ENCODE data around the gene TTLL1. TPM values are rescaled to one million over a fixed set of nuclear protein-coding genes. Genes with fewer than 3 reads are reported as not detected.
A peak's percentile ranks its signal among the peaks of the same experiment; 100 is the strongest.

Gene TTLL1
- total RNA-seq, 4 donors from 2014 or later, result 1.7 to 5.0 (median 3.5) TPM

DNA sequence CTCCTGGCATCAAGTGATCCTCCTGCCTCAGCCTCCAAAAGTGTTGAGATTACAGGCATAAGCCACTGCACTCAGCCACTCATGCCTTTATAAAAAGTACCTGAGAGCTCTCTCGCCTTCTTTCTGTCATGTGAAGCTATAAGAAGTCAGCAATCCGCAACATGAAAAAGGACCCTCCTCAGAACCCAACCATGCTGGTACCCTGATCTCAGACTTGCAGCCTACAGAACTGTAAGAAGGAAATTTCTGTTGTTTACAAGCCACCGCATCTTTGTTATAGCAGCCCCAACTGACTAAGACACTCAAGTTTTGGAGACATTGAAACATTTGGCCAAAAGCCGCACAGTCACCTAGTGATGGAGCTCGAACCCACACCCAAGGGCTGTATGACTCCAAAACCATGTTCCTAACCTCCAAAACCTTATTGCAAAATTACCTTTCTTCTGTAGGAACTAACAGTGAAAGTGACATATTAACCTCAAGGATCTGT is 83.1 kb downstream of the TTLL1 start:
- Histone ChIP-seq H3K9me3 (no peaks in the 10 kb centered on the region), H3K4me1 (peaks cover 5 to 85% (median 14%) of the 10 kb centered on the region in 4 donors), H3K27me3 (no peaks in the 10 kb centered on the region), H3K4me3 (no peak overlapping the region), H3K27ac (no peak overlapping the region), H3K36me3 (no peaks in the 10 kb centered on the region)
- TF ChIP-seq, protein P1, sequence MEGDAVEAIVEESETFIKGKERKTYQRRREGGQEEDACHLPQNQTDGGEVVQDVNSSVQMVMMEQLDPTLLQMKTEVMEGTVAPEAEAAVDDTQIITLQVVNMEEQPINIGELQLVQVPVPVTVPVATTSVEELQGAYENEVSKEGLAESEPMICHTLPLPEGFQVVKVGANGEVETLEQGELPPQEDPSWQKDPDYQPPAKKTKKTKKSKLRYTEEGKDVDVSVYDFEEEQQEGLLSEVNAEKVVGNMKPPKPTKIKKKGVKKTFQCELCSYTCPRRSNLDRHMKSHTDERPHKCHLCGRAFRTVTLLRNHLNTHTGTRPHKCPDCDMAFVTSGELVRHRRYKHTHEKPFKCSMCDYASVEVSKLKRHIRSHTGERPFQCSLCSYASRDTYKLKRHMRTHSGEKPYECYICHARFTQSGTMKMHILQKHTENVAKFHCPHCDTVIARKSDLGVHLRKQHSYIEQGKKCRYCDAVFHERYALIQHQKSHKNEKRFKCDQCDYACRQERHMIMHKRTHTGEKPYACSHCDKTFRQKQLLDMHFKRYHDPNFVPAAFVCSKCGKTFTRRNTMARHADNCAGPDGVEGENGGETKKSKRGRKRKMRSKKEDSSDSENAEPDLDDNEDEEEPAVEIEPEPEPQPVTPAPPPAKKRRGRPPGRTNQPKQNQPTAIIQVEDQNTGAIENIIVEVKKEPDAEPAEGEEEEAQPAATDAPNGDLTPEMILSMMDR (IDR thresholded peaks at IDR 0.05), result no peak
- TF ChIP-seq POLR2A (IDR thresholded peaks at IDR 0.05), result no peak
- DNase-seq, result no peak

DNA sequence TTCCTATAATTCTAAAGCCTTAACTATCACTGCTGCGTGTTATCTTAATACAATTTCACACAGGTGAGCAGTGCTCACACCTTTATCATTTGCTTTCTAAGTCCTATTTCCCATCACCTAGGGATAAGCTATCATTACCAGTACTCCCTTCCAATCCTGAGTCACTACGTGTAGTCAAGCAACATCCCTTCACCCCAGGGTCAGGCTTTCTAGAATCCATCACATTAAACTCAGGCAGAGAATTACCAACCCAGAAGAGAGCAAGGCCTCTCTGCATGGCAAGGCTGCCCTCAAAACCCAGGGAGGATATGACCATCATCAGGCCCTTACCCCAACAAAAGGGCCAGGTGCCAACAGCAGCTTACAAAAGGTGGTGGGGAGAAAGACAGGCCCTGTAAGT is 84.1 kb downstream of the TTLL1 start:
- peak overlapping the region in 2 of 4 donors; percentile 36 to 63 for H3K27ac ChIP-seq
- H3K4me3 ChIP-seq, result no peak overlapping the region
- TF ChIP-seq POLR2A (IDR thresholded peaks at IDR 0.05), result no peak
- TF ChIP-seq, protein P1 (IDR thresholded peaks at IDR 0.05), result no peak
- no peak for DNase-seq
- no peaks in the 10 kb centered on the region for H3K36me3 ChIP-seq
- H3K4me1 ChIP-seq, result peaks cover 5 to 90% (median 14%) of the 10 kb centered on the region in 4 donors
- H3K9me3 ChIP-seq, result no peaks in the 10 kb centered on the region
- H3K27me3 ChIP-seq, result no peaks in the 10 kb centered on the region

DNA sequence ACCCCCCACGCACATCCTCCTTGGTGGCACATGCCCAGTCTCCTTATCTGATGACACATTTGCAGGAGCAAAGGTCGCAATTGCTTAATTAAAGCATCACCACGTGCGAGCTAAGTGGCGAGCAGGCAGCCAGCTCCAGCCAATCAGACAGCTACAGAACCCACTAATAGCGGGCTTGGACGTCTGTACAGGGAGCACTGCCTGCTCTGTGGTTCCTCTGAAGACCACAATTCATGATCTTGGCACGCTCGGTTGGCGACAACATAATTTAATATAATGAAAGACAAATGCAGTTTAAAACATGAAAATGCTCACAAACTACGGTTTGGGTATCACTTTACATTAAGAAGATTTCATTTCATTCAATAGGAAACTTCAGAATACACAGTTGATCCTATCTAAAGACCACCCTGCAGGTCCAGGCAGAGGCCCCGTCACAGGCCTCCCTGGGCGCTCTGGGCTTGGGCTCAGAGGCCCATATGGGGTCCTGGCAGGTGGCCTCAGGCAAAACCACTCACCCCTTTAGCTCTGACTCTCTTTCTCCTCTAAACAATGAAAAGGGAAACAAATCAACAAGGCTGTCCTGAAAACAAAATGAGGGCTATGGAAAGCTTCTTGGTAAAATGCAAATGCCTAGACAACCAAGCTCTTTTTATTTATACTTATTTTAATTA is 84.7 kb downstream of the TTLL1 start:
- H3K36me3 ChIP-seq, result no peaks in the 10 kb centered on the region
- peak overlapping the region in 3 of 4 donors; percentile 25 to 88 (median 63) for H3K27ac ChIP-seq
- peak in 2 of 3 donors; percentile 73 to 87 for DNase-seq
- H3K4me3 ChIP-seq, result no peak overlapping the region
- peaks cover 5 to 88% (median 14%) of the 10 kb centered on the region in 4 donors for H3K4me1 ChIP-seq
- H3K9me3 ChIP-seq, result no peaks in the 10 kb centered on the region
- H3K27me3 ChIP-seq, result no peaks in the 10 kb centered on the region
- TF ChIP-seq, protein P1 (IDR thresholded peaks at IDR 0.05), result no peak
- TF ChIP-seq POLR2A (IDR thresholded peaks at IDR 0.05), result no peak

DNA sequence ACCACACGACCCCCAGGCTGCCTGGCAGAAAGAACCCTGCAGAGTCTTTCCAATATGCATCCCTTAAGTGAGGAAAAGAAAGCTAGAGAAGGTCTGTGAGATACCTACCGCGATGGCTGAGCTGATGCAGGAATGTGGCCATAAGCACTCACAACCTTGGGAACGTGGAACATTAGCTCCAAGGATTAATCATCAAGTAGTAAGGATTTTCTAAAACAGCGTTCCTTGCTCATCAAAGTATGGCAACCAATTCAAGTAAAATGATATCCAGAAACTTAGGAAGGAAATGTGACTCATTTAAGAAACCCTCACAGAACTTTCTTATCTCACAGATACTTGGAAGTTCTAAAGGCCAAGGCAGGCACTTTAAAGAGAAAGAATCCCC is 87.0 kb downstream of the TTLL1 start:
- no peaks in the 10 kb centered on the region for H3K27me3 ChIP-seq
- TF ChIP-seq, protein P1 (IDR thresholded peaks at IDR 0.05), result no peak
- no peak for TF ChIP-seq POLR2A (IDR thresholded peaks at IDR 0.05)
- no peaks in the 10 kb centered on the region for H3K9me3 ChIP-seq
- H3K36me3 ChIP-seq, result no peaks in the 10 kb centered on the region
- DNase-seq, result no peak
- H3K4me1 ChIP-seq, result peaks cover 0 to 79% (median 14%) of the 10 kb centered on the region in 4 donors
- H3K4me3 ChIP-seq, result no peak overlapping the region
- peak overlapping the region in 2 of 4 donors; percentile 14 to 63 for H3K27ac ChIP-seq

DNA sequence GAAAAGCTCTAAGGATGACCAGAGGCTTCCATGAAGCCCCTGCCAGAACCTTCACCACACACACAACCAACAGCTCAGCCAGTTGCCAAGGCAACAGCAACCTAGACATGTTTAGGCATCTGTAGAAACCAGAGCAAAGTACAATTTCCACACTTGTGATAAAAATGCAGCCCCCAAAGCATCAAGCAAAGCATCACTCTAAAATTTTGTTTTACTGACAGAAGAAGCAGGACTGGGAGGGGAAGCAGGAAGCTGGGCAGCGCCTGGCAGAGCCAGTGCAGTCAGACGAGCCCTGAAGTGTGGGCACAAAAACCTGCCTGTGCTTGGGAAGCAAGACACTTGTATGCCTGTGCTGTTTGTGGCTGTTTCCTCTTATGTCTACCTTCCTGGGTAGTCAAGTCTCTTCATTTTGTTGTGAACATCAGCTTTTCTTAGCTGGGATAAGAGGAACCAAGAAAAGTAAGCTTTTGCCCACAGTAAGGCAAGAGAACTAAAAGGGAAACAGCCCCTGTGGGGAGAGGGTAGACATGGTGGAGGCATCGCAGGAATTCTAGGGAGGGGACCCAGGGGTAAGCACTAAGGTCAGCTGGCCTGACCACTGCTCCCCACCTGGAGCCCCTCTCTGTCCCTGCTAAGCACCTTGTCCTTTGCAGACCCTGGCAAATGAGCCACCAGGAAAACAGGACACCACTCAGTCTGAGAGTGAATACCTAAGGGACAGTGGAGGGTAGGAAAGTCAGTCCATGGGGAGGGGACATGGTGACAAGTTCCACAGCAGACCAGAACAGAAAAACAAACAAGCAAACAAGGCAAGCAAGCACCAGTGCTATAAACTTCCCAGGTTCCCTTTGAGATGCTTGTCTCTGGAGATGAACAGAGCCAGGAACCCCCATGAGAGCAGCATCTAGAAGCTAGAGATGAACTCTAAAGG is 87.7 kb downstream of the TTLL1 start:
- Histone ChIP-seq H3K27ac (peak overlapping the region in 2 of 4 donors; percentile 14 to 63), H3K9me3 (no peaks in the 10 kb centered on the region), H3K27me3 (no peaks in the 10 kb centered on the region), H3K4me1 (peaks cover 0 to 79% (median 14%) of the 10 kb centered on the region in 4 donors), H3K4me3 (no peak overlapping the region), H3K36me3 (no peaks in the 10 kb centered on the region)
- DNase-seq, result no peak
- TF ChIP-seq, protein P1 (IDR thresholded peaks at IDR 0.05), result no peak
- TF ChIP-seq POLR2A (IDR thresholded peaks at IDR 0.05), result no peak

Measured in Peyer's patch (tissue), 4 donors.